ENCODE data around the gene RRP36. TPM values are rescaled to one million over a fixed set of nuclear protein-coding genes. Genes with fewer than 3 reads are reported as not detected.

The RRP36 gene
- total RNA-seq, 1 donor from 2014 or later = 93.3 TPM

DNA sequence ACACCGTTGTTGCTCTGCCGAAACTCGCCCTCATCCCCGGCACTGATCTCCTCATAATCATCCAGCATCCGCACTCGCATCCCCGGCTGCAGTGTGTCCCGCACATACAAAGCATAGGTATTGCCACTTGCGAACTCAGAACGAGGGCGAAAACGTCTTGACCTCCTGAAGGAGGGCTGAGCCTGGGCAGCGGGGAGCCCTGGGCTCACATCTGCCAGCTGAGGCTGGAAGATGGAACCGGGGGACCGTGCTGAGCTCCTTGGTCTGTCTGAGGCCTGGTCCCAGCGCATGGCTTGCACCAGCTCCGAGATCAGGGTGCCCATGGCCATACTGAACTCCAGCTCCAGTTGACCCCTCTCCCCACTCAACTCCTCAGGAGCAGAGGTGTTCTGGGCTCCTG, 29.6 kb downstream of the RRP36 start:
- H3K4me1 Mint-ChIP-seq = peaks cover 27% of the 10 kb centered on the region
- Histone ChIP-seq H3F3A (ENCODE audit: low read depth) (peaks cover 11% of the 10 kb centered on the region), H2AFZ (replicated peaks) (no peak overlapping the region), H3K27ac (no peak overlapping the region), H3K9me3 (ENCODE audit: low read depth) (no peaks in the 10 kb centered on the region), H3K4me2 (no peak overlapping the region), H3K79me2 (ENCODE audit: low read depth) (peaks cover 18% of the 10 kb centered on the region), H3K27me3 (no peaks in the 10 kb centered on the region), H3K4me3 (no peak overlapping the region), H4K20me1 (ENCODE audit: low read depth) (no peaks in the 10 kb centered on the region), H3K9ac (no peak overlapping the region), H3K36me3 (no peaks in the 10 kb centered on the region), H3K4me1 (no peaks in the 10 kb centered on the region)
- H3K9me3 Mint-ChIP-seq = no peaks in the 10 kb centered on the region
- peak overlapping the region; percentile 70 for H3K4me3 Mint-ChIP-seq
- TF ChIP-seq EZH2phosphoT487 (IDR thresholded peaks at IDR 0.05) = no peak
- no peak overlapping the region for H3K27ac Mint-ChIP-seq
- peaks cover 26% of the 10 kb centered on the region for H3K36me3 Mint-ChIP-seq
- DNase-seq (ENCODE audit: low spot score) = no peak
- H3K27me3 Mint-ChIP-seq (ENCODE audit: insufficient read depth, low read depth) = peaks cover 14% of the 10 kb centered on the region

DNA sequence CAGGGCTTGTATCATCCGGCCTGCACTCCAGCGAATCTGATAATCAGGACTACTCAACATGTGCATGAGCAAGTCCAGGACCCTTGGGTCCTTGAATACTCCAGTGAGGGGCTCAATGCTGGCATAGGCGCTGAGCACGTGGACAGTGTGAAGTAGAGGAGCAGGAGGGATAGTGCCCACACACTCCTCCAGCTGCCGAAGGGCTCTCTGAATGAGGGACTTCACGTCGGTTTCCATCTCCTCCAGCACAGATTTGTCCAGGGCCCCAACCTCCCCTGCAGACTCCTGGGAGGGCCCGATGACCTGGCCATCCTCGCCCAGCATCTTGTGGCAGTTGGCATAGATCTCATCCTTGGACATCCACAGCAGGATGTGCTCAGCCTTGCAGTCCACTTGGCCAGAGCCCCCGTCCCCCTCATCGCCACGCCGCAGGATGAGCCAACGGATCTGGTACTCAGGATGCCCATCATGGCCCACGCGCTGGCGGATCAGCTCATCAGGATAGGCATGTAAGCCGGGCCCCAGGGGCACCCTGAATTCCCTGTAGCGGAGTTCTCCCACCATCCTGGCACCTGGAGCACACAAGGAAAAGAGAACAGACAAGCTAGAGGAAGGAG, 30.9 kb downstream of the RRP36 start:
- no peak for TF ChIP-seq EZH2phosphoT487 (IDR thresholded peaks at IDR 0.05)
- TF ChIP-seq, protein P1, sequence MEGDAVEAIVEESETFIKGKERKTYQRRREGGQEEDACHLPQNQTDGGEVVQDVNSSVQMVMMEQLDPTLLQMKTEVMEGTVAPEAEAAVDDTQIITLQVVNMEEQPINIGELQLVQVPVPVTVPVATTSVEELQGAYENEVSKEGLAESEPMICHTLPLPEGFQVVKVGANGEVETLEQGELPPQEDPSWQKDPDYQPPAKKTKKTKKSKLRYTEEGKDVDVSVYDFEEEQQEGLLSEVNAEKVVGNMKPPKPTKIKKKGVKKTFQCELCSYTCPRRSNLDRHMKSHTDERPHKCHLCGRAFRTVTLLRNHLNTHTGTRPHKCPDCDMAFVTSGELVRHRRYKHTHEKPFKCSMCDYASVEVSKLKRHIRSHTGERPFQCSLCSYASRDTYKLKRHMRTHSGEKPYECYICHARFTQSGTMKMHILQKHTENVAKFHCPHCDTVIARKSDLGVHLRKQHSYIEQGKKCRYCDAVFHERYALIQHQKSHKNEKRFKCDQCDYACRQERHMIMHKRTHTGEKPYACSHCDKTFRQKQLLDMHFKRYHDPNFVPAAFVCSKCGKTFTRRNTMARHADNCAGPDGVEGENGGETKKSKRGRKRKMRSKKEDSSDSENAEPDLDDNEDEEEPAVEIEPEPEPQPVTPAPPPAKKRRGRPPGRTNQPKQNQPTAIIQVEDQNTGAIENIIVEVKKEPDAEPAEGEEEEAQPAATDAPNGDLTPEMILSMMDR (IDR thresholded peaks at IDR 0.05) = no peak
- TF ChIP-seq EZH2 (IDR thresholded peaks at IDR 0.05) = no peak
- H3K27ac Mint-ChIP-seq = peak overlapping the region; percentile 96
- H3K9me3 ChIP-seq (ENCODE audit: low read depth) = no peaks in the 10 kb centered on the region
- H3K27me3 ChIP-seq = no peaks in the 10 kb centered on the region
- no peaks in the 10 kb centered on the region for H3K36me3 ChIP-seq
- peak overlapping the region; percentile 88 for H3K4me2 ChIP-seq
- H3K27ac ChIP-seq = no peak overlapping the region
- peaks cover 9% of the 10 kb centered on the region for H3K27me3 Mint-ChIP-seq (ENCODE audit: insufficient read depth, low read depth)
- H4K20me1 ChIP-seq (ENCODE audit: low read depth) = no peaks in the 10 kb centered on the region
- no peaks in the 10 kb centered on the region for H3K4me1 ChIP-seq
- peaks cover 19% of the 10 kb centered on the region for H3K36me3 Mint-ChIP-seq
- peaks cover 27% of the 10 kb centered on the region for H3K4me1 Mint-ChIP-seq
- peaks cover 11% of the 10 kb centered on the region for H3F3A ChIP-seq (ENCODE audit: low read depth)
- H3K79me2 ChIP-seq (ENCODE audit: low read depth) = peaks cover 19% of the 10 kb centered on the region
- no peak overlapping the region for H2AFZ ChIP-seq (replicated peaks)
- H3K4me3 ChIP-seq = peak overlapping the region; percentile 75
- H3K9me3 Mint-ChIP-seq = no peaks in the 10 kb centered on the region
- DNase-seq (ENCODE audit: low spot score) = no peak
- H3K4me3 Mint-ChIP-seq = peak overlapping the region; percentile 92
- H3K9ac ChIP-seq = peak overlapping the region; percentile 73

DNA sequence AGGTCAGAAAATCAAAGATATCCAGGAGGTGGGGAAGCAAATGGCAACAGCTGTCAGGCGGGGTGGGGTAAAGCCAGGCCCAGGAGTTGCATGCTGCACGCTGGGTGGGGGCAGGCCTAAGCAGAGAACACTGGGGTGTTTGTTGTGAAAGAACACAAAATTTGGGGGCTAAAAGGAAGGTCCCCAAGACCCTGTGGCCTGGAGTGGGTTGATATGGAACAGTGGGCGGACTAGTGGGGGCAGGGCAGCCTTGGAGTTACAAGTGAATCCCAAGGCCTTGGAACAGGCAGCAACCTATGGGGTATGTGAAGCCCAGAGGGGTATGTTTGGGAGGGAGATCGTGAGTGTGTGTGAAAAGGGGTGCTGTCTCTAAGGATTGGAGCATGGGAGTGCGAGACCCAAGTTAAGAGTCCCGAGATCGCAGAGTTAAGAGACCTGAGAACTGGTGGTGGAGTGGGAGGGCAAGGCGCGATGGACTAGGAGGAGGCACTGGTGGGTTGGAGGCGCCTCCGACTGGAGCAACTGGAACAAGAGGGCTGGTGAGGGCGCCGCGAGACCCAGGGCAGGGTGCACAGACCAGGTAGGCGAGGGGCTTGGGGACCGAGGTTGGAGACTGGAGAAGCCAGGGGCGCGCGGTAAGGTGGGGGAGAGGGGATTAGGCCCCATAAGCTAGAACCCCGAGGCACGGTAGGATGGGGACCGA, 31.6 kb downstream of the RRP36 start:
- H3K36me3 Mint-ChIP-seq = peaks cover 19% of the 10 kb centered on the region

More for the DNA sequence above, 31.6 kb downstream of the RRP36 start:
- H3K9ac ChIP-seq = peak overlapping the region; percentile 73
- peaks cover 9% of the 10 kb centered on the region for H3K27me3 Mint-ChIP-seq (ENCODE audit: insufficient read depth, low read depth)
- H3K27ac Mint-ChIP-seq = peak overlapping the region; percentile 96
- no peaks in the 10 kb centered on the region for H3K27me3 ChIP-seq
- H3K4me2 ChIP-seq = peak overlapping the region; percentile 88
- peak overlapping the region; percentile 73 for H2AFZ ChIP-seq (replicated peaks)
- H3K9me3 ChIP-seq (ENCODE audit: low read depth) = no peaks in the 10 kb centered on the region
- H3K4me3 ChIP-seq = peak overlapping the region; percentile 75
- H3K9me3 Mint-ChIP-seq = no peaks in the 10 kb centered on the region
- H3K36me3 ChIP-seq = no peaks in the 10 kb centered on the region
- H4K20me1 ChIP-seq (ENCODE audit: low read depth) = no peaks in the 10 kb centered on the region
- TF ChIP-seq, protein P1 (IDR thresholded peaks at IDR 0.05) = no peak
- no peak for TF ChIP-seq EZH2 (IDR thresholded peaks at IDR 0.05)
- TF ChIP-seq EZH2phosphoT487 (IDR thresholded peaks at IDR 0.05) = no peak
- DNase-seq (ENCODE audit: low spot score) = no peak
- peaks cover 26% of the 10 kb centered on the region for H3K79me2 ChIP-seq (ENCODE audit: low read depth)
- H3K4me1 Mint-ChIP-seq = peaks cover 28% of the 10 kb centered on the region
- no peaks in the 10 kb centered on the region for H3K4me1 ChIP-seq
- H3K4me3 Mint-ChIP-seq = peak overlapping the region; percentile 92
- H3K27ac ChIP-seq = no peak overlapping the region
- H3F3A ChIP-seq (ENCODE audit: low read depth) = peaks cover 11% of the 10 kb centered on the region

Data from neural progenitor cell (in vitro differentiated cells).